Hematopoietic multipotent progenitor cell treated with erythropoietin and hydrocortisone succinate and interleukin-3 and kit ligand, for 17 days (in vitro differentiated cells): Measurements from ENCODE around the gene NDUFV3.
"Not testable (repeated sequence)": the region's sequence is repeated elsewhere in the genome, so short reads cannot be mapped to it uniquely, and the experiment has no call there.

Experiments
- DNase-seq: peaks from one replicate; pipeline ENCODE4 v3.0.0-alpha.2; 2015; ENCODE audit warnings: low spot score

The NDUFV3 gene

GRCh38 chr21:42892582-42892930 lies 553 bp upstream of the NDUFV3 start:
- DNase-seq = no peak

GRCh38 chr21:42900446-42900845 lies 7.3 kb downstream of the NDUFV3 start:
- peak; percentile 70 for DNase-seq

GRCh38 chr21:42903817-42904216 lies 10.7 kb downstream of the NDUFV3 start:
- DNase-seq = no peak

- DNase-seq = no peak
Observed at GRCh38 chr21:42905195-42905594, 12.1 kb downstream of the NDUFV3 start.

GRCh38 chr21:42906233-42906632 lies 13.1 kb downstream of the NDUFV3 start:
- DNase-seq = no peak

- DNase-seq = not testable (repeated sequence)
Observed at GRCh38 chr21:42908484-42908883, 15.4 kb downstream of the NDUFV3 start.

GRCh38 chr21:42911920-42912319 lies 18.8 kb downstream of the NDUFV3 start:
- not testable (repeated sequence) for DNase-seq

- no peak for DNase-seq
Observed at GRCh38 chr21:42913476-42913875, 20.4 kb downstream of the NDUFV3 start.

- DNase-seq = no peak
Observed at GRCh38 chr21:42918291-42918690, 25.2 kb downstream of the NDUFV3 start.

GRCh38 chr21:42921927-42922326 lies 28.8 kb downstream of the NDUFV3 start:
- peak; percentile 74 for DNase-seq

GRCh38 chr21:42922918-42923317 lies 29.8 kb downstream of the NDUFV3 start:
- no peak for DNase-seq

- DNase-seq = peak; percentile 75
Observed at GRCh38 chr21:42923553-42924432, 30.7 kb downstream of the NDUFV3 start.

- DNase-seq = no peak
Observed at GRCh38 chr21:42924433-42924751, 31.3 kb downstream of the NDUFV3 start.

- no peak for DNase-seq
Observed at GRCh38 chr21:42925114-42925926, 32.2 kb downstream of the NDUFV3 start, which contains the start of gene ERVH48-1. Gene ERVH48-1 (minus strand): TSS chr21:42925630. CDS start chr21:42919006, 6,624 bp downstream.

GRCh38 chr21:42927474-42928200 lies 34.5 kb downstream of the NDUFV3 start:
- not testable (repeated sequence) for DNase-seq

GRCh38 chr21:42929969-42930368 lies 36.9 kb downstream of the NDUFV3 start:
- no peak for DNase-seq

GRCh38 chr21:42931560-42932235 lies 38.6 kb downstream of the NDUFV3 start:
- DNase-seq = no peak

- DNase-seq = not testable (repeated sequence)
Observed at GRCh38 chr21:42932378-42933136, 39.4 kb downstream of the NDUFV3 start.

- DNase-seq = not testable (repeated sequence)
Observed at GRCh38 chr21:42933137-42933970, 40.2 kb downstream of the NDUFV3 start.

- not testable (repeated sequence) for DNase-seq
Observed at GRCh38 chr21:42933973-42934372, 40.9 kb downstream of the NDUFV3 start.
